ENCODE results near the gene DUS1L.

Gene DUS1L

GRCh38 chr17:82110298-82110697, 44.7 kb upstream of the DUS1L start:
- no peak overlapping the region for H3K4me3 ChIP-seq (ENCODE audit: low read depth, low read length)
- TF ChIP-seq, protein P1, sequence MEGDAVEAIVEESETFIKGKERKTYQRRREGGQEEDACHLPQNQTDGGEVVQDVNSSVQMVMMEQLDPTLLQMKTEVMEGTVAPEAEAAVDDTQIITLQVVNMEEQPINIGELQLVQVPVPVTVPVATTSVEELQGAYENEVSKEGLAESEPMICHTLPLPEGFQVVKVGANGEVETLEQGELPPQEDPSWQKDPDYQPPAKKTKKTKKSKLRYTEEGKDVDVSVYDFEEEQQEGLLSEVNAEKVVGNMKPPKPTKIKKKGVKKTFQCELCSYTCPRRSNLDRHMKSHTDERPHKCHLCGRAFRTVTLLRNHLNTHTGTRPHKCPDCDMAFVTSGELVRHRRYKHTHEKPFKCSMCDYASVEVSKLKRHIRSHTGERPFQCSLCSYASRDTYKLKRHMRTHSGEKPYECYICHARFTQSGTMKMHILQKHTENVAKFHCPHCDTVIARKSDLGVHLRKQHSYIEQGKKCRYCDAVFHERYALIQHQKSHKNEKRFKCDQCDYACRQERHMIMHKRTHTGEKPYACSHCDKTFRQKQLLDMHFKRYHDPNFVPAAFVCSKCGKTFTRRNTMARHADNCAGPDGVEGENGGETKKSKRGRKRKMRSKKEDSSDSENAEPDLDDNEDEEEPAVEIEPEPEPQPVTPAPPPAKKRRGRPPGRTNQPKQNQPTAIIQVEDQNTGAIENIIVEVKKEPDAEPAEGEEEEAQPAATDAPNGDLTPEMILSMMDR (IDR thresholded peaks at IDR 0.05; ENCODE audit: low read depth, low read length), result no peak

DNA sequence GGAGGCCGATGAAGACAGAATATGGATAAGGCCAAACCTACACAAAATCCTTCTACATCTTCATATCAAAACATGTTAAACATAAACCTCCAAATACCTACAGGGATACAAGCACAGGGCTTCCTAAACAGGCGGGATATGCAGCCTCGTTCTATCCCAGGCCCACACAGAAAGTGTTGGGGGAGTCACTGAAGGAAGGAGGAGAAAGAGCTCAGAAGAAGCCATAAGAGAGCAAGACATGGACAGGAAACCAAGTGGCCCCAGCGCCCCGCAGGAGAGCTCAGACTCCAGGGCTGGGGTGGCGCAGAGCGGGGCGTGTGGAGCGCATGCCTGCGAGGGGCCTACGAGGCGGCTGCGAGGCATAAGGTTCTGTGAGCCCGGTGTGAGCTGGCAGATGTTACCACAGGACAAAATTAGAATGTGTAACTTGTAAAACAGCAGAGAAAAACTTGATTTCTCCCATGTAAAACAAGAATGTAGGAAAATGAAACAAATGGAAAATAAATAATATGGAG, 43.4 kb upstream of the DUS1L start:
- TF ChIP-seq, protein P1 (IDR thresholded peaks at IDR 0.05; ENCODE audit: low read depth, low read length), result no peak
- H3K4me3 ChIP-seq (ENCODE audit: low read depth, low read length), result no peak overlapping the region

DNA sequence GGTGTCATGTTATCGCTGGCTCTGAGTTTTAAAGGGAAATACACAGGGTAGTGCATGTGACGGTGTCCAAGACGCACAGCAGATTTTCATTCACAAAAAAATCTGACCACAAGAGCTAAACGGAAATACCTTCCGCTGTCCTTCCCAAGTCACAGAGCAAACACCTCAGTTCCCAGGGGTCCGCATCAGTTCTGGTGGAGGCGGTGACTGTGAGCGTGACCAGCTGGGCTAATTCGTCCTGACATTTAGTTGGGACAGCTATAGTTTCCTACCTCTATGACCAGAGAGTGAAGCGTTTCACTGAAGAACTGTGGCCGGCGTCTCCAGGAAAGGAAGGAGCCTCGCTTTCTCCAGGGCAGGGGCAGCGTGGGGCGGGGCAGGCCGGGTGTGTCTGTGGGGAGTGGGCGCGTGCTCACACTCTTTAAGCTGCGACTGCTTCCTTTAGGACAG, 42.9 kb upstream of the DUS1L start:
- TF ChIP-seq, protein P1 (IDR thresholded peaks at IDR 0.05; ENCODE audit: low read depth, low read length), result no peak
- no peak overlapping the region for H3K4me3 ChIP-seq (ENCODE audit: low read depth, low read length)

GRCh38 chr17:82108038-82108437, 42.4 kb upstream of the DUS1L start:
- no peak overlapping the region for H3K4me3 ChIP-seq (ENCODE audit: low read depth, low read length)
- TF ChIP-seq, protein P1 (IDR thresholded peaks at IDR 0.05; ENCODE audit: low read depth, low read length), result no peak

- H3K4me3 ChIP-seq (ENCODE audit: low read depth, low read length), result no peak overlapping the region
- TF ChIP-seq, protein P1 (IDR thresholded peaks at IDR 0.05; ENCODE audit: low read depth, low read length), result peak; percentile 19; the same call in 1 of the 2 replicates
Measured at GRCh38 chr17:82107341-82107860, 41.8 kb upstream of the DUS1L start.

GRCh38 chr17:82106688-82107305, 41.2 kb upstream of the DUS1L start:
- TF ChIP-seq, protein P1 (IDR thresholded peaks at IDR 0.05; ENCODE audit: low read depth, low read length), result no peak
- no peak overlapping the region for H3K4me3 ChIP-seq (ENCODE audit: low read depth, low read length)

DNA sequence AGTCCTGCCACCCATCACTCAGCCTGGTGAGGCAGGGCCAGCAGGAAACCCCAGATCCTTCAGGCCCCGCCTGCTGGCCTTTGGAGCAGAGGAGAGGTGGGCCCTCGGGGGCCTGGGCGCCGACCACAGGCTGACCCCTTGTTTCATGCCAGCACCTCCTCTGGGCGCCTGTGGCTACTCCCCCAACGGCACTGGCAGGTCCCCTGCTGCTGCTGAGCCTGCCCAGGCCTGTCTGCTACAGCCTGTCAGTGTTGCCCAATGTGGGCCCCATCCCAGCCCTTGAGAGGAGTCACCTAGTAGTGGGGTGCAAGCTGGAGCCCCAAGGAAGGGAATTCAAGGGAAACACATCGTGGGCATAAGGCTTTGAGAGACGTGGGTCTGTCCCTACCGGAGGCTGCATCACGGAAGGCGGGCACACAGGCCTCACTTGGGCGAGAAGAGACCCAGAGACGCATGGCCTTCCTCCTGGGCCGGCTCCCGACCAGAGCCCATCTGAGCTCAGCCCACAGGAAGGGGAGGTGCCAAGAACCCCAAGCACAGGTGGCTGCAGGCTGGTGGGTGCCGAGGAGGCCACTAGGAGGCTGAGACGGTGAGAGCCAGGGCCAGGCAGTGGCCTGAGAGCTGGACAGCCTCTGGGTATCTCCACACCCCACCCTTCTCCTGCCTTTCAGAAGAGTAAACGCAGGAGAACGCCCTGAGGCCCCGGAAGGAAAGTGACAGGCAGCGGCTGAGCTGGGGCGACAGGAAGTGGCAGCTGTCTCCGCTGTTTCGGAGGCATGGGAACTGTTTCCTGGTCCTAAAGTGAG, 40.5 kb upstream of the DUS1L start:
- TF ChIP-seq, protein P1 (IDR thresholded peaks at IDR 0.05; ENCODE audit: low read depth, low read length), result peak; percentile 26
- H3K4me3 ChIP-seq (ENCODE audit: low read depth, low read length), result no peak overlapping the region

Data from WI38 (cell line).